Mesenchymal stem cell (in vitro differentiated cells and primary cell): ENCODE data around the gene AGAP1.

Experiments
- DNase-seq: peaks from one replicate; pipeline ENCODE4 v3.0.0-alpha.2; 2013
- H2AFZ ChIP-seq: one replicate; pipeline ENCODE4 v1.6.1; 2013; ENCODE audit warnings: low read depth, mild to moderate bottlenecking, control low read depth, inconsistent platforms, low read length, moderate library complexity
- H2AK5ac ChIP-seq: 2 replicates; pipeline ENCODE4 v1.6.1; 2013; ENCODE audit warnings: low read length, moderate library complexity, mild to moderate bottlenecking, inconsistent platforms; ENCODE audit not compliant: severe bottlenecking
- H2BK120ac ChIP-seq: one replicate; pipeline ENCODE4 v1.6.1; 2013; ENCODE audit warnings: low read depth, mild to moderate bottlenecking, inconsistent platforms, low read length, moderate library complexity
- H2BK12ac ChIP-seq, 2 experiments: one replicate each; pipeline ENCODE4 v1.6.1; 2013; ENCODE audit warnings: inconsistent platforms in 2 of 2, low read length in 2 of 2, mild to moderate bottlenecking in 2 of 2, moderate library complexity in 2 of 2, control low read depth in 1 of 2
- H2BK15ac ChIP-seq: one replicate; pipeline ENCODE4 v1.6.1; 2013; ENCODE audit warnings: mild to moderate bottlenecking, low read depth, inconsistent platforms; ENCODE audit not compliant: poor library complexity, severe bottlenecking
- H2BK5ac ChIP-seq: 2 replicates; pipeline ENCODE4 v1.6.1; 2013; ENCODE audit warnings: low read depth, mild to moderate bottlenecking, low read length, control low read depth, inconsistent platforms; ENCODE audit not compliant: poor library complexity, severe bottlenecking
- H3K14ac ChIP-seq, 2 experiments: one replicate each; pipeline ENCODE4 v1.6.1; 2013; ENCODE audit warnings: inconsistent platforms in 2 of 2, low read length in 2 of 2, control low read depth in 1 of 2, mild to moderate bottlenecking in 1 of 2, moderate library complexity in 1 of 2
- H3K18ac ChIP-seq, 2 experiments: one replicate each; pipeline ENCODE4 v1.6.1; 2013; ENCODE audit warnings: inconsistent platforms in 2 of 2, low read length in 2 of 2, control low read depth in 1 of 2, low read depth in 1 of 2, mild to moderate bottlenecking in 1 of 2
- H3K23ac ChIP-seq, 2 experiments: one replicate each; pipeline ENCODE4 v1.6.1; 2013; ENCODE audit warnings: inconsistent platforms in 2 of 2, low read length in 2 of 2, mild to moderate bottlenecking in 2 of 2, moderate library complexity in 2 of 2, control low read depth in 1 of 2
- H3K27ac ChIP-seq: 2 replicates; pipeline ENCODE4 v1.5.1; 2013; ENCODE audit warnings: mild to moderate bottlenecking, moderate library complexity, low read length, control low read depth, inconsistent platforms; ENCODE audit not compliant: poor library complexity, severe bottlenecking
- H3K27me3 ChIP-seq, 2 experiments: 2 replicates each; pipeline versions ENCODE4 v1.6.1 to v1.7.0; 2013; ENCODE audit warnings: low read length in 2 of 2, mild to moderate bottlenecking in 2 of 2, moderate library complexity in 2 of 2, control low read depth in 1 of 2, inconsistent platforms in 1 of 2; ENCODE audit not compliant: control insufficient read depth in 1 of 2, insufficient read depth in 1 of 2
- H3K36me3 ChIP-seq, 2 experiments: 2 replicates each; pipeline versions ENCODE4 v1.6.1 to v1.7.0; 2013; ENCODE audit warnings: low read length in 2 of 2, control low read depth in 1 of 2, inconsistent platforms in 1 of 2, low read depth in 1 of 2, mild to moderate bottlenecking in 1 of 2; ENCODE audit not compliant: insufficient read depth in 2 of 2, control insufficient read depth in 1 of 2
- H3K4ac ChIP-seq, 2 experiments: one replicate each; pipeline ENCODE4 v1.6.1; 2013; ENCODE audit warnings: inconsistent platforms in 2 of 2, low read length in 2 of 2, mild to moderate bottlenecking in 2 of 2, moderate library complexity in 2 of 2, control low read depth in 1 of 2, low read depth in 1 of 2
- H3K4me1 ChIP-seq: 2 replicates; pipeline ENCODE4 v1.6.1; 2013; ENCODE audit warnings: low read depth, low read length, control low read depth; ENCODE audit not compliant: control insufficient read depth, insufficient read depth
- H3K4me2 ChIP-seq: 2 replicates; pipeline ENCODE4 v1.6.1; 2013; ENCODE audit warnings: low read length, mild to moderate bottlenecking, inconsistent platforms; ENCODE audit not compliant: poor library complexity, severe bottlenecking
- H3K4me3 ChIP-seq, 2 experiments: 2 replicates each; pipeline versions ENCODE4 v1.5.1 to v1.7.0; 2013; ENCODE audit warnings: low read length in 2 of 2, mild to moderate bottlenecking in 2 of 2, control low read depth in 1 of 2, low read depth in 1 of 2; ENCODE audit not compliant: insufficient read depth in 1 of 2
- H3K79me1 ChIP-seq: replicated peaks from 2 replicates; pipeline ENCODE4 v1.6.1; 2013; ENCODE audit warnings: mild to moderate bottlenecking, control low read depth, low read length, inconsistent platforms; ENCODE audit not compliant: poor library complexity, severe bottlenecking
- H3K9ac ChIP-seq: 2 replicates; pipeline ENCODE4 v1.7.0; 2013; ENCODE audit warnings: mild to moderate bottlenecking, low read length, moderate library complexity
- H3K9me3 ChIP-seq: 2 replicates; pipeline ENCODE4 v1.7.0; 2013; ENCODE audit warnings: mild to moderate bottlenecking, low read length; ENCODE audit not compliant: control insufficient read depth
- H4K8ac ChIP-seq: one replicate; pipeline ENCODE4 v1.6.1; 2013; ENCODE audit warnings: inconsistent platforms, mild to moderate bottlenecking, low read length, moderate library complexity
- H4K91ac ChIP-seq: one replicate; pipeline ENCODE4 v1.6.1; 2013; ENCODE audit warnings: mild to moderate bottlenecking, low read length, inconsistent platforms
- WGBS: methylation state at CpG from one replicate; pipeline ENCODE4 v1.1.7; 2013; ENCODE audit warnings: mixed read lengths; 5-methylcytosine and 5-hydroxymethylcytosine counted together

AGAP1 gene

GRCh38 chr2:235806986-235807750 lies 313.3 kb downstream of the AGAP1 start:
- H4K91ac ChIP-seq, result no peak overlapping the region
- WGBS, result 88% methylated on average over 29 of the region's 29 CpGs
- H3K36me3 ChIP-seq, result peaks cover 26 to 65% of the 10 kb centered on the region in 2 experiments

GRCh38 chr2:235808366-235808765 lies 314.5 kb downstream of the AGAP1 start:
- peaks cover 34 to 77% of the 10 kb centered on the region in 2 experiments for H3K36me3 ChIP-seq
- no peak overlapping the region for H2BK15ac ChIP-seq
- no peak overlapping the region for H2BK12ac ChIP-seq
- H3K14ac ChIP-seq, result no peak overlapping the region
- H3K4me3 ChIP-seq, result no peak overlapping the region
- peaks cover 2% of the 10 kb centered on the region for H3K4me1 ChIP-seq
- no peaks in the 10 kb centered on the region for H3K9me3 ChIP-seq
- H2BK5ac ChIP-seq, result no peak overlapping the region
- H2AK5ac ChIP-seq, result no peak overlapping the region
- no peak overlapping the region for H4K91ac ChIP-seq
- H3K27me3 ChIP-seq, result no peaks in the 10 kb centered on the region
- no peak overlapping the region for H3K4me2 ChIP-seq
- 97% methylated on average over 10 of the region's 10 CpGs for WGBS
- no peak overlapping the region for H2BK120ac ChIP-seq
- peaks cover 1% of the 10 kb centered on the region for H3K79me1 ChIP-seq
- H3K4ac ChIP-seq, result no peak overlapping the region
- no peak overlapping the region for H3K23ac ChIP-seq
- H2AFZ ChIP-seq, result no peak overlapping the region
- no peak overlapping the region for H3K9ac ChIP-seq
- H3K27ac ChIP-seq, result no peak overlapping the region
- H4K8ac ChIP-seq, result no peak overlapping the region
- no peak overlapping the region for H3K18ac ChIP-seq
- DNase-seq, result no peak

More at GRCh38 chr2:235806986-235807750, 313.3 kb downstream of the AGAP1 start:
- Histone ChIP-seq H3K23ac (no peak overlapping the region), H2BK5ac (no peak overlapping the region), H3K27me3 (no peaks in the 10 kb centered on the region), H3K79me1 (peaks cover 3% of the 10 kb centered on the region), H2BK12ac (no peak overlapping the region), H3K4me1 (peaks cover 6% of the 10 kb centered on the region), H3K9me3 (no peaks in the 10 kb centered on the region), H3K14ac (no peak overlapping the region), H2BK120ac (no peak overlapping the region), H4K8ac (no peak overlapping the region), H2AFZ (no peak overlapping the region), H3K4me2 (no peak overlapping the region), H2AK5ac (no peak overlapping the region), H3K4ac (no peak overlapping the region), H3K27ac (no peak overlapping the region), H3K18ac (no peak overlapping the region), H3K9ac (no peak overlapping the region), H2BK15ac (no peak overlapping the region), H3K4me3 (no peak overlapping the region)
- no peak for DNase-seq

- Histone ChIP-seq H3K27ac (no peak overlapping the region), H3K9me3 (no peaks in the 10 kb centered on the region), H4K91ac (no peak overlapping the region), H3K4ac (no peak overlapping the region), H3K4me2 (no peak overlapping the region), H3K18ac (no peak overlapping the region), H2BK12ac (no peak overlapping the region), H2BK120ac (no peak overlapping the region), H2AK5ac (no peak overlapping the region), H4K8ac (no peak overlapping the region), H3K4me3 (no peak overlapping the region), H3K14ac (no peak overlapping the region), H3K4me1 (peaks cover 2% of the 10 kb centered on the region), H3K36me3 (peaks cover 48 to 84% of the 10 kb centered on the region in 2 experiments), H3K23ac (no peak overlapping the region), H3K9ac (no peak overlapping the region), H3K27me3 (no peaks in the 10 kb centered on the region), H2AFZ (no peak overlapping the region), H2BK5ac (no peak overlapping the region), H2BK15ac (no peak overlapping the region), H3K79me1 (peaks cover 6% of the 10 kb centered on the region)
- WGBS, result 95% methylated on average over 9 of the region's 10 CpGs
- no peak for DNase-seq
Measured at GRCh38 chr2:235810252-235810651, 316.4 kb downstream of the AGAP1 start.

GRCh38 chr2:235810846-235811245 lies 317.0 kb downstream of the AGAP1 start:
- H2BK15ac ChIP-seq, result no peak overlapping the region
- H3K18ac ChIP-seq, result no peak overlapping the region
- H3K4me2 ChIP-seq, result no peak overlapping the region
- peaks cover 50 to 88% of the 10 kb centered on the region in 2 experiments for H3K36me3 ChIP-seq
- no peak overlapping the region for H3K14ac ChIP-seq
- H2AFZ ChIP-seq, result no peak overlapping the region
- H3K27me3 ChIP-seq, result no peaks in the 10 kb centered on the region
- 93% methylated on average over 10 of the region's 10 CpGs for WGBS
- no peak overlapping the region for H3K4ac ChIP-seq
- H2BK12ac ChIP-seq, result no peak overlapping the region
- H3K23ac ChIP-seq, result no peak overlapping the region
- H3K9ac ChIP-seq, result no peak overlapping the region
- H2BK5ac ChIP-seq, result no peak overlapping the region
- H3K79me1 ChIP-seq, result peaks cover 5% of the 10 kb centered on the region
- DNase-seq, result no peak
- H2AK5ac ChIP-seq, result no peak overlapping the region
- H4K91ac ChIP-seq, result no peak overlapping the region
- peaks cover 2% of the 10 kb centered on the region for H3K4me1 ChIP-seq
- H3K27ac ChIP-seq, result no peak overlapping the region
- H3K4me3 ChIP-seq, result no peak overlapping the region
- no peak overlapping the region for H4K8ac ChIP-seq
- H2BK120ac ChIP-seq, result no peak overlapping the region
- H3K9me3 ChIP-seq, result no peaks in the 10 kb centered on the region
